ENCODE data around the gene AGK.

- TF ChIP-seq CTCF (conservative IDR thresholded peaks at IDR 0.05) (no peak), EZH2 (IDR thresholded peaks at IDR 0.05; ENCODE audit: low read depth) (no peak)
These were observed 147.2 kb downstream of the AGK start for GRCh38 chr7:141698247-141699015.

Data from PC-9 (cell line).